Measurements from ENCODE around the gene MKI67.

The MKI67 gene

GRCh38 chr10:128052696-128053095 is 73.5 kb downstream of the MKI67 start:
- DNase-seq (ENCODE audit: low spot score), result no peak

DNA sequence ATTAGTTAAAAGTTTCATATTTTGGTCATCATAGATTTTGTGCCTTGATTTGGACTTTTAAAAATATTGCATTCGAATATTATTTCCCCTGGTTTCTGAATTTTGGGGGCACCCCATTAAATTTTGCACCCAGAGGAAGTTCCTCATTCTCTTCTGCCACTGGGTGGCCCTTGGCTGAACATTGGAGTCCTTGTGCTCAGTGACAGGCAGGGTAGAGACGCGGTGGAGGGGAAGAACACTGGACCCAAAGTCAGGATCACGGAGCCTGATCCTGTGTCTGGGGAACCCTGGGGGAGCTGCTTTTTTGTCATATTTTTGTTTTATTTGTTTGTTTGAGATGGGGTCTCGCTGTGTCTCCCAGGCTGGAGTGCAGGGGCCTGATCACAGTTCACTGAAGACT is 74.7 kb downstream of the MKI67 start:
- DNase-seq (ENCODE audit: low spot score), result no peak

DNA sequence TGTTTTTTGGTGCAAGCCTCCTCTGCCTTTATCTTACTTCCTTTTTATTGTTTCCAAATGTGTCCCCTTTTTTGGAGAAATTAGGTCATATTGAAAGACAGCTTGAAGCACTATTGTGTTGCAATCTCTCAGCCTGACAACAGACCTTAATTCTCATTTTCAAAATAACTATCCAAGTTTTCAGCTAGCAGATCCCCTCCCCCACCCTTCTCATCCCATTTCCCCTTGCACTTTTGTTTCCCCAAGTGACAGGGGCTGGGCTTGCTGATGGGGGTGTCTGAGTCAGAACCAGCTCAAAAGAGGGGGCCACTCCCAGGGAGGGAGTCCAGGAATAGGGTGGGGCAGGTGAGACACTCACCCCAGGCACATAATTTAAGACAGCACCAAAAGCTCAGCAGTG is 75.3 kb downstream of the MKI67 start:
- no peak for DNase-seq (ENCODE audit: low spot score)

GRCh38 chr10:128050121-128050516 is 76.1 kb downstream of the MKI67 start:
- DNase-seq (ENCODE audit: low spot score), result no peak

- no peak for DNase-seq (ENCODE audit: low spot score)
Measured at GRCh38 chr10:128049226-128050120, 76.8 kb downstream of the MKI67 start.

DNA sequence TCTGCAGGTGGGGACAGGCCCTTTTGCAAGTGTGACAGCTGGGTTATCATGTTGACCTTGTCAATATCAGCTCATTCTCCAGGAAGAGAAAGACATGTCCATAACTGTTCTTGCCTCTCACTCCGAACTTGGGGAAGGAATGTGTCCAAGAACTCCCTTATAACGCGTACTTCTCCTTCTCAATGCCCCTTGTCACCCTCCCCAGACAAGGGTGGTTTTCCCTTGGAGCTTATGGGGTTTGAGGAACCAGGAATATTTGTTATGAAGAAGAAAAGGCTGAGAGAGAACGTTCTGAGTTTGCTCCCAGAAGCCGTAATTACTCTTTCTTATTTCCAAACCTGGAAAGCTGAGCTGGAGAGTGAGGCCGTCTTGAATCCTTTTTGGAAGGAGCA is 77.4 kb downstream of the MKI67 start:
- DNase-seq (ENCODE audit: low spot score), result no peak

DNA sequence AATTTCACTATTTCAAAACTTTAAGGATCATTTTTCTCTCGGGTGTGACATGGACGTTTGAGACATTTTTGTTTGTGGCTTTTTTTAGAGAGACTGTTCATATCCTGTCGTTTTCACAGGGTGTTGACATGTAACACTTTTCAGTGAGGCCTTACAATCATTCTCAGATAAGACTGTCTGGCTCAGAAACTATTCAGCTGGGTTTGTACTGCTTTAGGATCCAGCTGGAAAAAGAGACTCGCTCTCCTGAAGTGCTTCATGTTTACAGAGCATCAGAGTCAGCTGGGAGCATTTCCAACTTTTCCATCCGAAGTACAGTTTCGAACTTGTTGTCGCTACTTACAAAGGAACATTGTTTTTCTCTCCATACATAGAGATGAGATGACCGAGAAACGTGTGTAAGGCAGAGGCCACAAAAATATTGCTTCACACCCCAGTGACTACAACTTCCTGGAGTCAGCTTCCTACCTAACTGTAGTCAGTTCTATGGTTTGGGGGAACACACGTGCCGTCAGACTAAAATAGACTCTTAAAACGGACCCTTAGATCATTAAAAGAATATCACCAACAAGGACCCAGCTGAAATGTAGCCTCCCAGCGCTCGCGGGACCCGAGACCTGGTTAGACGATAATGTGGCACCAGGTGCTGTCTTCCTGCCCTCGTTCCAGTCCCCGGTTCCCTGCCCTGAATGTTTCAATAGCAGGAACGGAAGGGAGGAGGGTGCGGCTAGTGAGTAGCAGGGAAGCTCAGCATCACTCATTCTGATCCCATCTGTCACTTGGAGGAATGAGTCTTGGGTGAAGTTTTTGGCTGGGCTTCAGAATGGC is 78.0 kb downstream of the MKI67 start:
- DNase-seq (ENCODE audit: low spot score), result peak; percentile 53

DNA sequence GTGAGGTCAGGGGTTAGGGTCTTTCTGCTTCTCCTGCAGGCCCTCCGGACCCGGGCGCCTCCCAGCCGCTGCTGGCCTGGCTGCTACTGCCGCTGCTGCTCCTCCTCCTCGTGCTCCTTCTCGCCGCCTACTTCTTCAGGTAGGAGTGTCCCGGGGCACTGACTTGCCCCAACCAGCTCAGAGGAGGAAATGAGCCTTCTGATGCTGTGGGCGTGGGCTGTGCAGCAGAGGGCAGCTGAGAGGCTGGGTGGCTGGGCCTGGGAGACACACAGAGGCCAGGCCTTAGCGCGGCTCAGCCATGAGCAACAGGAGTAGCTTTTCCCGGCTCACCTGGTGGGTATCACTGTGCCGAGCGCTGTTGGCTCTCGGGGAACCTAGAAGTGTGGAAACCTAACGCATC is 78.9 kb downstream of the MKI67 start:
- peak; percentile 87 for DNase-seq (ENCODE audit: low spot score)

GRCh38 chr10:128046953-128047290 is 79.3 kb downstream of the MKI67 start:
- DNase-seq (ENCODE audit: low spot score), result no peak

Measured in CD4-positive, alpha-beta T cell treated with Interleukin-15 for 4 hours (primary cell).